ENCODE measurements around the gene ZBTB4.

Gene ZBTB4

DNA sequence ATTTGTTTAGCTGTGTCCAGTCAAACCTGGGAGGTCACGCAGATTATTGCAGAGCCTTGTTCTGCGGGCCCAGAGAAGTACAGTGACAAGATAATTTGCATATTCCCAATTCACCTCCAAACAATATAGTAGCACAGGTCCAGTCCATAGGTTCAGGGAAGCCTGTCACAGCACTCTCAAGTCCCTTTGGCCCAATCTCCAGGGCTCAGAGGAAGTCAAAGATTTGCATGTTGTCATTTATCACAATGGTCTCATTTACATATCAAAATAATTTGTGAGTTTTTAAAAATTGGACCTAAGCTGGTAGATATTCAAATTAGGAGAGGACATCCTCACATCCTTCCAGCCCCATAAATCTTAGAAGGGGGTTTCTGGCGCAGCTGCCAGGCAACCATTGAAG is 11.9 kb downstream of the ZBTB4 start:
- no peak for DNase-seq

DNA sequence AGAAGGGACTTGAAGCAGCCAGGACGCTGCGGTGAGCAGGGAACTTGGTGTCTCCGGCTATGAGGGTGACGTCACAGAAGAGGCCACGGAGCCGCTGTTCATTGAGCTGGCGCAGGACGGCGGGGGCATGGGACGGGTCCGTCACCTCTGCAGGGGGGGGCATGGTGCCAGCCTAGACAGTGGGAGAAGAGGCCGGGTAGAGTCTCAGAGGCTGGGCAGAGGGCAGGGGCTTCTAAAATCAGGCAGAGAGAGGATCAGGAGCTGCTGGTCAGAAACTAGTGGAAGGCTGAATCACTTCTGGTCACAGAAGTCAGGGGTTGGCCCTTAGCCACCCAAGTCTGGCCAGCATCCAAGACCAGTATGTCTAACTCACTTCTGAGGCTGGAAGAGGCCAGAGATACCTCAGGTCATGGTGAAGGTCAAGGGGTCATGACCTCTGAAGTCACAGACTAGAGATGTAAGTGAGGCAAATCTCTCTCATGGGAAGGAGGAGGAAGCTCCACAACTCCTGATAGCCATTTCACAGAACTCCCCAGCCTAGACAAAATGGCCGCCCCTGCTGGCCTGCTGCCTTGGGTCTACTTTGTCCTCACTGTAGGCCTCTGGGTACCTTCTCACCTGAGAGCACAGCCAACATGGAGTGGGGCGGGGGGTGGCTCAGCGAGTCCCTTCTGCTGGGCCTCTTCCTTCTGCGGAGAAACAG is 12.6 kb downstream of the ZBTB4 start:
- no peak for DNase-seq

DNA sequence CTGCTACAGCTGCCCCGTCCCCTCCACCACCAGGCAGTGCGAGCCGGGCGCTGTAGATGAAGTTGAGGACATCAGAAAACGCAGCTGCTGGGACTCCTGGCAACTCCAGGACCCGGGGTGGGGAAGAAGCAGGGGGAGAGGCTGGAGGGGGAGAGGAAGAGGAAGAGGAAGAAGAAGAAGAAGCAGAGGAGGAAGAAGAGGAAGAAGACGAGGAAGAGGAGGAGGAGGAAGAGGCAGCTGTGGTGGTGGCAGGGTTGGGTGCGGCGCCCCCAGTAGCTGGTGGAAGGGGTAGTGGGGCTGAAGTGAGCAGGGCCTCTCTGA is 13.2 kb downstream of the ZBTB4 start:
- no peak for DNase-seq

DNA sequence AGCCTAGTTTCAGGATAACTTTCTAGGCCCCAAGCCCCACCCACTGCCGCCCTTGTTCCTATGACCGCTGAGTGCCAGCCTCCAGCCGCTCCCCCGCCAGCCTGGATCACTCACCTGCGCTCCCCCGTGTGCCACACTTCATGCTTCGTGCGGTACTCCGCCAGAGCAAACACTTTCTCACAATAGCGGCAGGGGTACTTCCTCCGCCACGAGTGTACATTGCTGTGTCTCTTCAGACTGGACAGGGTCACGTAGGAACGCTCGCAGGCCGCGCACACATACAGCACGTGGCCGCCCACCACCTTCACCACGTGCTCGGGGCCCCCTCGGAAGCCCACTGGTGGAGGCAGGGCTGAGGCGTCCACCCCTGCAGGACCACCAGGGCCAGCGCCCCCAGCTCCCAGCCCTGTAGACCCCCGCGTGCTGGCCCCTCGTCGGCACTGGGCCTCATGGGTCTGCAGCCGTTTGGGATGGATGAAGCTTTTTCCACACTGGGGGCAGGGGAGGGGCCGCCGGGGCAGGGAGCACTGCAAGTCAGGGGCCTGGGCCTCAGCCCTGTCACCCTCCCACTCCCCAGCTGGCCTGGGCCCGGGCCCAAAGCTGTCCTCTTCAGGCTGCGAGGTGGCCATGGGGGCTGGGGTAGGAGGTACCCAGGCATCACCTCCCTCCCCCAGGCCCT is 13.7 kb downstream of the ZBTB4 start:
- DNase-seq, result no peak

DNA sequence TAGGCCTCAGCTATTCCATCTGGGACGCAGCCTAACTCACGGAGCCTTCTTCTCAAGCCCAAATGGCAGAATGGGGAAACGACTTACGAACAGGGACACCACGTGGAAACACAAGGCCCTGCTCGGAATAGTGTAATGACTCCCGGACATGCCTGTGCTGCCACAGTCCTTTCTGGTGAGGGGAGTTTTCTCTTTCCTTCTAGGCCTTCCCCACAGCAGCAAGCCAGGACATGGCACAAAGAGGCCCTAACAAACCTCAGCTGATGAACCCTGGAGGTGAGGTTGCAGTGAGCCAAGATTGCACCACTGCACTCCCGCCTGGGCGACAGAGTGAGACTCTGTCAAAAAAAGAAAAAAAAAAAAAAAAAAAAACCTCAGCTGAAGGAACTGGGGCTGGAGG is 15.3 kb downstream of the ZBTB4 start:
- no peak for DNase-seq

DNA sequence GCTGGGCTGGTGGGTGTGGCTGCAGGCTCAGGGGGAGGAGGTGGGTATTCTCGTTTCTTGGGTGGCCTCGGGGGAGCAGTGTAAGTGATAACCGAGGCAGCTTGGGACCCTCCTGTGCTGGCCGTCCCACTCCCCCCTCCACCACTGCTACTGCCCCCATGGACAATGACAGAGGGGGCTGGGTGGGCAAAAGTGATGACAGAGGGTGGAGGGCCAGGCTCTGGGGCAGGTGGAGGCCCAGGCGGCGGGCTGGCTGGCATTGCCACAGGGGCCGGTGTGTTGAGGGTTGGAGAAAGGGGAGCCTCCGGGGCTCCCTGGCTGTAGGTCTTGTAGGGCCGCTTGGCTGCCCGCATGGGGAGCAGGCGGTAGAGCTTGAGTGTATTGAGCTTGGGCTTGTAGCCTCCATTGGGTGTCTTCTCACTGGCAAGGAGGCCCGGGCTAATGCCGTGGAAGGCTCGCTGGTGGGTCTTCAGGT is 16.0 kb downstream of the ZBTB4 start:
- DNase-seq, result no peak

DNA sequence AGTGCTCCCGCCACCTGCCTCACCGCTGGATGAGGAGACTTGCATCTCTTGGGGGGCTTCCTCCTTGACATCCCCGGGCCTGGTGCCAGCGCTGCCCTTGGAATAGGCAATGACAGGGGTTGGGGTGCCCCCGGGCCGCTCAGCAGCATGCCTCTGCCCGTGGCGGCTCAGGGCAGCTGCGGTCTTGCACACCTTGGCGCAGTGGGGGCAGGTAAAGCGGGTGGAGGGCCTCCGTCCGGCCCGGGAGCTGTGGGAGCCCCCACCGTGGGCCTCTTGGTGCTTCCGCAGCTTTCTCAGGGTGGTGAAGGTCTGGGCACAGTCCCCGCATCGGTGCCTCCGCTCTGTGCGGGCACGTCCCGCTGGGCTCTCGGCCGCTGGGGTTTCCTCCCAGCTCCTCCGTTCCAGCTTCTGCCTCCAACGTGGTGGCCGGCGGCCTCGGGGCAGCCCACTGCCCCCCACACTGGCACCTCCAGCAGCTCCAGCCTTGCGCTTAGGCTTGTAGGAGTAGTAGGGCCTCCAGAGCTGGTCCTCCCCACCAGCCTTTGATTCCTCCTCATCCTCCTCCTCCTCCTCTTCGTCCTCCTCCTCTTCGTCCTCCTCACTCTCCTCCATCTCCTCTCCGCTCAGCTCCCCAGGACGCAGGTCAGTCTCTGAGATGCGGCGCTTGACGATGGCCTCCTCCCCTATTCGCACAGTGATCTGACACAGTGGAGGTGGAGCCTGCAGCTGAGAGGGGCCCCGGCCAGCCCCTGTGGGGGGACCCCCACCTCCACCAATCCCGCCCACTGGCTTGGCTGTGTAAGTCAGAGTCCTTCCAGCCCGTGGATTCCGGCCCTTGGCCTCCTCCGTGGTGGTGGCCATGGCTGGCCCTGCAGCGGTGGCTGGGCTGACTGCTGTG is 16.7 kb downstream of the ZBTB4 start:
- no peak for DNase-seq

DNA sequence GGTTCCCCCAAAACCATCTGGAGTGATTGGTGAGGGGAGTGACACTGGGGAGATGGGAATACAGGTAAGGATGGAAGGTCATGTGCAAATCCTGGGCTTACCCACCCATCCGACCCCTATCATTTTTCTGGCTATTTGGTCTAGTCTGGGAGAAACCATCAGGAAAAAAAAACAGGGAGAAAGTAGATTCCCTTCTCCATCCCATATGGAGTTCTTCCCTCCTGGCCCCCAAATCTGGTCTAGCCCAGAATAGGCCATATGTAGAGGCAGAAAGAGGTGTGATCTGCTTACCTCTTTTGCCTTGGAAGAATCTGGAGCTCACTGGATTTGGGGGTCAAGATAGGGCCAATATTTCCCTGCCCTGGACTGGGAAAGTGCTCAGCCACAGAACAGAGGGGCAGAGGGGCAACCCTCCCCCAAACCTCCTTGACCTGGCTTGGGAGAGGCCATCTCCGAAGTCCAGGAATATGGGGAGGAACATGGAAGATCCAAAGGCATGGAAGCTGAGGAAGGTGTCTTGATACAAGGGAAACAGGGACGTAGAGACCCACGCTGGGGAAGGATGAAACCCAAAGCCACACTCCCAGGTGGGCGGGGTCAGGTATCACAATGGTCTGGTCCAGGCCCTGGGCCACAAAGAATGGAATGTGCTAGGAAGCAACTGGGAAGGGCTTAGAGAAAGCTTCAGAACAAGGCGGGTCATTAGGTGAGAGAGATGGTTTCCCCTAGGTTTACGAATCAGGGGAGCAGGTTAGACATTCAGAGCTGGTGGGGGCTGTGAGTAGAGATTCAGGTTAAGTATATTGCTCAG is 18.4 kb downstream of the ZBTB4 start:
- DNase-seq, result no peak

DNA sequence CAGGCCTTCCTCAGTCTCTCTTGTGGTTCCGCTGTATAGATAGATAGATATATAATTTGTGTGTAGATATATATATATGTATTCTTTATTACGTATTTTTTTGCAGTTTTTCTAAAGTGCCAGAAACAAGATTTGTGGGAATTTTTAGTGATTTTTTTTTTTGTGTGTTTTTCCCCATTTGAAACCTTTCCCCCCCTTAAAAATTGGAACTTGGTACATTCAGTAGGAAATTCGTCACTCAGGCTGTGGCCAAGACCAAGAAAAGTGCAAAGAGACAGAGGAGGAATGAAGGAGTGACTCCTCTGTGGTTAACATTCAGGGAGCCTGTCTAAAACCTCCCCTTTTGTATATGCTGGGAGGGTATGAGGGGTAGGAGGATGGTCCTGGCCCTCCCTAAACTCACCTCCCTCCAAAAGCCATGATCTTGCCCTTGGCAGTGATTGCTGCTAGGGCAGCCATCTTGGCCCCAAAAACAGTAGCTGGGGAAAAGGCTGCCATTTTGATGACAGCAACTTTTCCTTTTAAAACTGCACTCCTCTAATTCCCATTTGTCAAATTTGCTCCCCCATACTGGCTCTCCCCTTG is 19.4 kb downstream of the ZBTB4 start:
- DNase-seq, result no peak

DNA sequence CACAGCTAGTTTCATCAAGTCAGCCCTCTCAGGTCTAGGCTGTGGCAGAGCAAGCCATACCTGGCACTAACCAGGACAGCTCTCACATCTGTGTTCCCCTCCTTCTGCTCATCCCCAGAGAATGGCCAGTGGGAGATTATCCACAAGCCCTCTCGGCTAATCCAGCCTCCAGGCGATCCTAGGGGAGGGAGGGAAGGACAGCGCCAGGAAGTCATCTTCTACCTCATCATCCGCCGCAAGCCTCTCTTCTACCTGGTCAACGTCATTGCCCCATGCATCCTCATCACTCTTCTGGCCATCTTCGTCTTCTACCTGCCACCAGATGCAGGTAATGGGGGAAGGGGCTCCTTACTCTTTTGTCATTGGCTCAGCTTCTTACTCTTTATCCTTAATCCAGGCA is 31.0 kb downstream of the ZBTB4 start:
- no peak for DNase-seq

DNA sequence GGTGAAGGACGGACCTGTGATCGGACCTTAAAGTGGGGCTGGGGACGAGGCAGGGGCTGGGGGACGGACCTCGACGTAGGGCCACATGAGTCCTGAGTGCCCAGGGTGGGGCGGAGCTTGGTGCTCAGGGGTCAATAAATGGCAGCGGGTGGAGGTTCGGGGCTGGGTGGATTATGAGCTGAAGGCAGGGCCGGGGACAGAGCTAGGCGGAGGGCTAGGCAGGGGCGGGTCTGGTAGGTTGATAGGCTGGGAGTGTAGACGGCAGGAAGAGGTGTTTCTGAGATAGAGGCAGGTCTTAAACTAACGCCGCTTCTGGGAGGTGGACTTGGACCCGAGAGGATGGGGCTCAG is 33.8 kb downstream of the ZBTB4 start:
- no peak for DNase-seq

DNA sequence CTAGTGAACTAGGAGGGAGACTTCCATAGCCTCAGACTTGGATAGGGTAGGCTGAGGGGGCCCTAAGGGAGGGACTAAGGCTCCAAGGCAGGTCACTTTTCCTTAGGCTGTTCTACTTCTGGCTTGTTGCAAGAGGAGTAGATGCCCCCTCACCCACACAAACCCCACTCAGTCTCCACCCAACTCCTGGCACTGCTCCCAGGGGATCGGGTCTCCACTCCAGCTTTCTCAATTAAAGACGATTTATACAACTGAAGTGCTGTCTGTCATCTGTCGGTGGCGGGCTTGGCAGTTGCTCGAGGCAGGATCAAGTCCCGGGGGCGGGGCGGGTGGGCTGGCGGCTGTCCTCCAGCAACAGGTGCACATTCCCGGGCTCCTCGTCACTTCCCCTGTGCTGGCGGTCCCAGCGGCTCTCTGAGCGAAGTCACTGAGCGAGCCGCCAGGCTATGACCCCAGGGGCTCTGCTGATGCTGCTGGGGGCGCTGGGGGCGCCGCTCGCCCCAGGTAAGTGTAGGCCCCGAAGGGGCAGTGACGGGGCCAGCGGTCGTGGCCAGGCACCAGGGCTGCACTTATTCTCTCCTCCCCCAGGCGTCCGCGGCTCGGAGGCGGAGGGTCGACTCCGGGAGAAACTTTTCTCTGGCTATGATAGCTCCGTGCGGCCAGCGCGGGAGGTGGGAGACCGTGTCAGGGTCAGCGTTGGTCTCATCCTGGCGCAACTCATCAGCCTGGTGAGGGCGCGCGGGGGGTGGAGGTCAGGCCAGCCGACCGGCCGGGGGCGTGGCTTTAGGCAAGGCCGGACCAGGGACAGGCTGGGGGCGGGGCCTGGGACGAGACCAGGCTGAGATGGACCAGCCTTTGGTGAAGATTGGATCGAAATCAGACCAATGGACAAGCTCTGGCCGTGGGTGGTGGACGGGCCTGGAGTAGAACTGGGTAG is 34.5 kb downstream of the ZBTB4 start, which contains the start of gene CHRNB1:
Gene CHRNB1 (plus strand): TSS at position 380 of the 937 bp plus-strand sequence. CDS start 67 bp downstream, at position 447.
- no peak for DNase-seq

DNA sequence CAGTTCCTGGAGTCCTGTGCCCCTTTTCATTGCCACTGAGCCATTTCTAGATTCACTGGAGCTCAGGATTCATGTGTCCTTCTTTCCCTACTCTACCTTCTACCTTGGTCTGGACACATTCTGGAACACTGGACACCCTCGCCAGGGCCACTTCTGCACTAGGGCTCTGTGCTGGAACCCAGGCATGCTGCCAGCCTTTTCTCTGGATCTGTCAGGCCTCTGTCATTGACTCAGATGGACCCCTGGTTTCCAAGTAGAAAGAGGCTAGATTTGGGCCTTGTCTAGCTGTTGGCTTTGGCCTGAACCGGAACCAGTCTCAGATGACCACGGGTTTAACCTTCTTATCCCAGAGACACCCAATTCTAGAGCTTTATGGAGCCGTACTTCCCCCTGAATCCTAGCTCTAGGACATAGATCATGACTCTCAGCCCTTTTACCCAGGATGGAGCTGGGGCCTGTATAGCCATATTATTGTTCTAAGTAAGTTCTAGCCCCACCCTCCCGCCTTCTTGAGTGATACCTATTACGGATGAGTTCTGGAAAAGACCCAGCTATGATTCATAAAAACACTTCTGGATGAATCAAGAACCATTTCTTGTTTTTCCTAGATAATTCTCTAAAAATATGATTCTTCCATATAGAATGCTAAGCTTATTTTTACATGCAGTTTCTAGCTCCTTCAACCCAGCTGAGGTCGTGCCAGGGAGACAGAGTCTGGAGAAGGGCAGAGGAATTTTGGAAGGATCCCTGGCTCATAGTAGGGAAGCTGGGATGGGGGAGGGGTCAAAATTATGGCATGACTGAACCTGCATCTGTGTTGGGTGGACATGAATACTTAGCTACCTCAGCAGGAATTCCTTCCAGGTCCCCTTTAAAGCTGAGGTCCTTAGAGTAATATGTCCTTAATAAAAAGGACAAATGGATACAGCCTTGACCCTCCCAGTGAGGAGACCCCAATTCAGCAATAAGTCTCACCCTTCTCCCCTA is 35.6 kb downstream of the ZBTB4 start:
- DNase-seq, result no peak

DNA sequence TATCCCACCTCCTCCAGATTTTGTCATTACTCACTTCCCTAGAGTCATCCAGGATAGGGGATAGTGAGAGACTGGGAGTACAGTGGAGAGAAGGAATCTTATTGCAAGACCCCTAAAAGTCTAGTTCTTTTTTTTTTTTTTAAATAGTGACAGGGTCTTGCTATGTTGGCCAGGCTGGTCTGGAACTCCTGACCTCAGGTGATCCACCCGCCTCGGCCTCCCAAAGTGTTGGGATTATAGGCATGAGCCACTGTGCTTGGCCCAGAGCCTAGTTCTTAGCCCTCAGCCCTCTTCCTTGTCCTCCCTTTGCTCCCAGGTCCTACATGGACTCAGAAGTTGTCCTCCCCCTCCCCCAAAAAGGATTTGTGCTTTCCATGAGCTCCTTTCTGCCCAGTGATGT is 37.3 kb downstream of the ZBTB4 start:
- DNase-seq, result no peak

DNA sequence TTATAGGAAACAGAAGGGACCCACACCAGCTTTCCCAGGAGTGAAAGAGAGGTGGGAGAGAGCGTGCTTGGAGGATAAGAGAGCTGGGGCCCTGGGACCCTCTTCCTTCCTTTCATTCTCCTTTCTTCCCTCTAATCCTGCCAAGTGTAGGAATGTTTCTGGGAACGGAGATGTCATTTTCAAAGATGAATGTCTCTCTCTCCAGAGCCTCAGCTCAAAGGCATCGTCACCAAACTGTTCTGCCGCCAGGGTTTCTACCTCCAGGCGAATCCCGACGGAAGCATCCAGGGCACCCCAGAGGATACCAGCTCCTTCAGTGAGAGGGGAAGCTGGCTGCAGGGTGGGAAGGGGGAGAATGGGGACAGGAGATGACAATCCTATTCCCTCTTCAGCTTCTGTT is 38.2 kb downstream of the ZBTB4 start:
- DNase-seq, result no peak

DNA sequence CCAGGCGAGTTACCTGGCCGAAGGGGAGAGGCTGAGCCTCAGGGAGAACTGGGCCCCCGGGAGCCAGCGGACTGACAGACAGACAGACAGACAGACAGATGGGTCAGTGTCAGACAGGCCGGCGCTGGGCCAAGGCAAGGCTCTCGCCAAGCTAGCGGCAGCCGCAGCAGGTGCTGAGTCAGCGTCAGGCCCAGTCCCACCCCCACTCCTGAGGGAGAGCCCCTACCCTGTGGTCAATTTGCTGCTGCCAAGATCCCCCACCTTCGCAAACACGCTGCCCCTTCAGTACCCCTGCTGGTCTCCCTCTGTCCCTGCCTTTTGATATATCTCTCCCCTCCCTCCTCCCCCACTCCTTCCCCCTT is 38.6 kb downstream of the ZBTB4 start:
- DNase-seq, result no peak

DNA sequence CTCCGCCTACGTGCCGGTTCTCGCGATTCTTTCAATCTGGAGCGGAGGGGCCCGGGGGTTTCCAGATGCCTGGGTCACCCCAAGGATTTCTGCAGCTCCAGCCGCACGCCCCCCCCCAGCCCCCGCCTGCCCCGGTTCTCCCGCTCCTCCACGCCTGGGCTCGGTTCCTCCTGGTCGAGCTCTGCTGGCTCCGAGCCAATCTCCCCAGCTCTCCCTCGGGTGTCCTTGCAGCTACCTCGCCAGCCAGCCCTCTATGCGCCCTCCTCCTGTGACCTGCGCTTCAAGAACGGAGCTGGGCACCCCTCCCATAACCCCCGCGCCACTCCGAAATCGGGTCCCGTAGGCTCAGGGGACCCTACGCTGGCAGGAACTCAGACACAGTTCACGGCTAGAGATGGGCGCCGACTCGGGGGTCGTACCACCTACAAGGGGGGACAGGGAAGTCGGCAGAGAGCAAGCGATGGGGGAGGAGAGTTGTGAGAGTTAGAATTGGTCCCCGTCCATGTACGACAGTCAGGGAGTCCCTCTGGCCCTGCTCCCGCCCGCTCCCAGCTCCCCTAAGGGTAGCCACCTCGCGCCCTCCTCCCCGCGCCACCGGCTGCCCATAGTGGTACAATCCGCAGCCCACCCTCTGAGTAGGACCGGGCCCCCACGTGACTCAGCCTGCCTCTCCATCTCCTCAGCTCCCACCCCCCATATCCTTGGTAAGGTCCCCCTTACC is 39.2 kb downstream of the ZBTB4 start:
- DNase-seq, result no peak

DNA sequence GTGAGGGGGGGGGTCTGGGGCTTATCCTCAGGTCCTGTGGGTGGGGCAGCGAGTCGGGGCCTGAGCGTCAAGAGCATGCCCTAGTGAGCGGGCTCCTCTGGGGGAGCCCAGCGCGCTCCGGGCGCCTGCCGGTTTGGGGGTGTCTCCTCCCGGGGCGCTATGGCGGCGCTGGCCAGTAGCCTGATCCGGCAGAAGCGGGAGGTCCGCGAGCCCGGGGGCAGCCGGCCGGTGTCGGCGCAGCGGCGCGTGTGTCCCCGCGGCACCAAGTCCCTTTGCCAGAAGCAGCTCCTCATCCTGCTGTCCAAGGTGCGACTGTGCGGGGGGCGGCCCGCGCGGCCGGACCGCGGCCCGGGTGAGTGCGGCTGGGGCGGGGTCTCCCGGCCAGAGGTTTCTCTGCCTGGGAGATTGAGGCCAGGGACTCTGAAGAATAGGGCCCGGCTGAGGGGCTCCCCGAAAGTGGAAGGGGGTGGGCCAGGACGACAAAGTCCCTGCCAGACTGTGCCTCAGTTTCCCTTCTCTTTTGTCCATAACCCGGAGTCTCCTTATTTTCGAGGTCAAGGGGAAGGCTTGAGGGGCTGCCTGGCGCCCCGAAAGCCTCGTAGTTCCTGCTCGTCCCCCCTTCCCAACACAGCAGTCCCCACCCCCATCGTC is 39.8 kb downstream of the ZBTB4 start, which contains the start of gene FGF11:
Gene FGF11 (plus strand): TSS at position 51 of the 651 bp plus-strand sequence. CDS start 109 bp downstream, at position 160.
- no peak for DNase-seq
